Measurements from ENCODE around the gene MTA3. TPM values are rescaled to one million over a fixed set of nuclear protein-coding genes. Genes with fewer than 3 reads are reported as not detected.
"Not testable (repeated sequence)": the region's sequence is repeated elsewhere in the genome, so short reads cannot be mapped to it uniquely, and the experiment has no call there.

The MTA3 gene
- total RNA-seq, 1 experiment from 2014 or later, result 61.8 TPM

DNA sequence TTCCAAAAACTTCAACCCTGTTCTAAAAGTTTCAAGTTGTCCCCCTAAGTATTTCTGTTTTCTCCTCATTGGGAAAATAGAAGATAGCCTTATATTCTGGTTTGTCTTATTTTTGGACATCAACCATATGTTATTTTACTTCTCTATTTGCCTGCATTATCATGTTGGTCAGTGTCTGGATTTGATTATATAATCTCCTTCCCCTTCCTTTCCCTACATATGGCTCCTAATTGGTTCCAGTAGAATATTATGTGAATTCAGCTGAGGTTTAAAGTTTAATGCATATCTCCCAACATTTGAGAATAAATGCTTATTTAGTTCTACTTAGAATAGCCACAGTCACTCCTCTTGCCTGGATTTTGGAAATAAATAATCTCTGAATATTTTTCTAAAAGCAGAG, 128.6 kb downstream of the MTA3 start:
- Histone ChIP-seq H3K9me3 (replicated peaks) (no peaks in the 10 kb centered on the region), H3K36me3 (peaks cover 10% of the 10 kb centered on the region), H3K27ac (no peak overlapping the region), H3K4me1 (no peaks in the 10 kb centered on the region), H3K27me3 (no peaks in the 10 kb centered on the region), H3K4me3 (no peak overlapping the region)
- no peak for DNase-seq

GRCh38 chr2:42698940-42699339, 130.5 kb downstream of the MTA3 start:
- no peaks in the 10 kb centered on the region for H3K27me3 ChIP-seq
- no peaks in the 10 kb centered on the region for H3K9me3 ChIP-seq (replicated peaks)
- H3K36me3 ChIP-seq, result peaks cover 11% of the 10 kb centered on the region
- H3K27ac ChIP-seq, result no peak overlapping the region
- H3K4me1 ChIP-seq, result no peaks in the 10 kb centered on the region
- no peak overlapping the region for H3K4me3 ChIP-seq
- DNase-seq, result no peak

DNA sequence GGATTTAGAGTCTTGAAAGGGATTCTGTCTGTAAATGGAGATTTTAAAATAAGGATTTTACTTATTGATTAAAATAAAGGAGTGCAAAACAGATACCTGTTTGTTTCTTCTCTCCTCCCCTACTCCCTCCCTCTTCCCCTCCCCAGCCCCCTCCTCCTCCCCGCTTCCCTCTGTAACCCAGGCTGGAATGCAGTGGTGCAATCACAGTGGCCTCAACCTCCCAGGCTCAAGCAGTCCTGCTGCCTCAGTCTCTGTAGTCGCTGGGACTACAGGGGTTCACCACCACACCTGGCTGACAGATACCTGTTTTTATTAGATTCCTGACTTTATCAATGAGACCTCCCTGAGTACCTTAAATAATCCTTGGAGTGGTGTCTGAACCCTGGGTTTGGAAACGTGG, 138.4 kb downstream of the MTA3 start:
- no peak for DNase-seq
- H3K4me3 ChIP-seq, result no peak overlapping the region

DNA sequence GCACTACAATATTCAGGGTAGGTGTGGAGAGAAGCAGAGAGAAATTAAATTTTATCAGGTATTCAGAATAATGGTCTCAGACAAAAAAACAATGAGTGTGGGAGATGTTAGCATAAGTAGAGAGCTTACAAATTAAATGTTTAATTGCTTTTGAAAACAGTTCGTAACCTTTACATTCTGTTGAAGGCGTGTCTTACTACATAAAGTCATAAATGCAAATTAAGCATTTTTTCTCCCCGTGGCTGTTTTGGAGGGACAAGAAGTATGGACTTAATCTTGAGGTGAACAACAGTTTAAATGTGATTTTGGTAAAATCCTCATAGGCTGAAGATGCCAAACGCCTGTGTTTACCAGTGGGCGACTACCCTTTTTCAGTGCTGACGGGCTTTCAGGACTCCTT, 139.7 kb downstream of the MTA3 start:
- Histone ChIP-seq H3K36me3 (peaks cover 19% of the 10 kb centered on the region), H3K27me3 (no peaks in the 10 kb centered on the region), H3K9me3 (replicated peaks) (no peaks in the 10 kb centered on the region), H3K27ac (no peak overlapping the region), H3K4me1 (peaks cover 2% of the 10 kb centered on the region), H3K4me3 (no peak overlapping the region)
- DNase-seq, result no peak

More for the DNA sequence above, 138.4 kb downstream of the MTA3 start:
- Histone ChIP-seq H3K4me1 (no peaks in the 10 kb centered on the region), H3K36me3 (peaks cover 19% of the 10 kb centered on the region), H3K9me3 (replicated peaks) (no peaks in the 10 kb centered on the region), H3K27me3 (no peaks in the 10 kb centered on the region), H3K27ac (no peak overlapping the region)

- DNase-seq, result no peak
- peaks cover 19% of the 10 kb centered on the region for H3K4me1 ChIP-seq
Observed at GRCh38 chr2:42711896-42712295, 143.5 kb downstream of the MTA3 start.

DNA sequence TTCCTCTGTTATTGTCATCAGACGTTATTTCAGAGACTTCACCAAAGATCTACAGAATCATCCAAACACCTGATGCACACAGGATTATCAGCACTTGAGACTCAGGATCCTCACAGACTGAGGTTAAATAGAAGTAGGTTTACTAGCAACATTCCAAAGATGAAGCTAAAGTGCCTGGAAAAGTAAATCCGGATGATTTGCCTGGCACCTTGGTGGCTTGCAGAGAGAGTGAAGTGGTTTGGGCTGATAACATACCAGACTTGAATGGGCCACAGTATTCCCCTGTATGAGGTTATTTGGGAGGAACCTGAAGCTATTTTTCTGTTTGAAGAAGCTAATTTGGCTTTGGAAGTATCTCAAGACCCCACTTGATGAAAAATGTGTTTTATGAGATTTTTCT, 144.5 kb downstream of the MTA3 start:
- H3K36me3 ChIP-seq, result peaks cover 9% of the 10 kb centered on the region
- H3K9me3 ChIP-seq (replicated peaks), result no peaks in the 10 kb centered on the region
- peaks cover 19% of the 10 kb centered on the region for H3K4me1 ChIP-seq
- no peaks in the 10 kb centered on the region for H3K27me3 ChIP-seq
- DNase-seq, result peak in 1 of 2 experiments; percentile 13
- H3K27ac ChIP-seq, result peak overlapping the region; percentile 56; the same call in 1 of the 2 replicates
- no peak overlapping the region for H3K4me3 ChIP-seq

More at GRCh38 chr2:42711896-42712295, 143.5 kb downstream of the MTA3 start:
- Histone ChIP-seq H3K27ac (no peak overlapping the region), H3K9me3 (replicated peaks) (no peaks in the 10 kb centered on the region), H3K36me3 (peaks cover 9% of the 10 kb centered on the region), H3K4me3 (no peak overlapping the region), H3K27me3 (no peaks in the 10 kb centered on the region)

- no peaks in the 10 kb centered on the region for H3K9me3 ChIP-seq (replicated peaks)
- H3K36me3 ChIP-seq, result peaks cover 9% of the 10 kb centered on the region
- H3K27me3 ChIP-seq, result no peaks in the 10 kb centered on the region
- no peak overlapping the region for H3K4me3 ChIP-seq
- peaks cover 19% of the 10 kb centered on the region for H3K4me1 ChIP-seq
- peak; percentile 20 to 66 for DNase-seq
- H3K27ac ChIP-seq, result peak overlapping the region; percentile 56
Observed at GRCh38 chr2:42713920-42714319, 145.5 kb downstream of the MTA3 start.

GRCh38 chr2:42714686-42715085, 146.3 kb downstream of the MTA3 start:
- H3K36me3 ChIP-seq, result peaks cover 3% of the 10 kb centered on the region
- H3K4me3 ChIP-seq, result no peak overlapping the region
- H3K9me3 ChIP-seq (replicated peaks), result no peaks in the 10 kb centered on the region
- DNase-seq, result no peak
- H3K4me1 ChIP-seq, result peaks cover 19% of the 10 kb centered on the region
- no peaks in the 10 kb centered on the region for H3K27me3 ChIP-seq
- H3K27ac ChIP-seq, result peak overlapping the region; percentile 56; the same call in 1 of the 2 replicates

DNA sequence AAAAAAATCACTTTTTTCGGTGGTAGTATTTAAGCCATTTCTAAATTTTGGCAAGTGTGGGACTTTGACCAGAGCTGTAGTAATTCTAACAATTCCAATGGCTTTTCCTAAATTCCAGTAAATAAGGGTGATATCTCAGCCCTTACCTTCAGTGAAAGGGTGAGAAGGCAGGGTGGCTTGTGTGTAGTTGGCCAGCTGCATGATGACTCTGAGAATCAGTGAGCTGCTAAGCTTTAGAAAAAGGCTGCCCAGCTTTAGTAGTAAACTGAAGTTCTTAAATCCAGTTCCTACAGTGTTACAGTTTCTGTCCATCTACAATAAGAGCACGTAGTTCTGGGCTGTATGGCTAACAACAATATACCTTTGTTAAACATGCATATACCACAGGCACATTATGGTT, 153.5 kb downstream of the MTA3 start:
- Histone ChIP-seq H3K4me3 (no peak overlapping the region), H3K4me1 (no peaks in the 10 kb centered on the region), H3K36me3 (no peaks in the 10 kb centered on the region), H3K27me3 (no peaks in the 10 kb centered on the region), H3K9me3 (replicated peaks) (no peaks in the 10 kb centered on the region), H3K27ac (no peak overlapping the region)
- no peak for DNase-seq

- H3K27ac ChIP-seq, result no peak overlapping the region
- DNase-seq, result no peak
Observed at GRCh38 chr2:42722320-42723190, 154.1 kb downstream of the MTA3 start.

DNA sequence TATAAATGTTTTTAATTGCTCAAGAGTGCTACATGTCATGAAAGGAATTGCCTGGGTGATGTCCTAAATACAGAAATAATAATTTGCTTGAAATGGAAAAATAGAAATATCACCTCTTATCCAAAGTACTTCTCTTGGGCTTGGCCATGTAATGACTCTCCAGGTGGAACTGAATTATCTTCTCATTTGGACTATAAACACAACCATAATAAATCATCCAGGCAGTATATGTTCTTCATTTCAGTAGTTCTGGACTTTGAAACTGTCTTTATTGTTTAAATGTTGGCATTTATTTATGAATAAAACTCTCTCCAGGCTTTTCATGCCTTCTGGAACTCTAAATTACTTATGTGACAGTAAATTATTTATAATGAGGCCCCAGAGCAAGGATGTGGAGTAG, 155.0 kb downstream of the MTA3 start:
- Histone ChIP-seq H3K27ac (no peak overlapping the region), H3K9me3 (replicated peaks) (no peaks in the 10 kb centered on the region), H3K4me1 (no peaks in the 10 kb centered on the region), H3K36me3 (no peaks in the 10 kb centered on the region), H3K27me3 (no peaks in the 10 kb centered on the region), H3K4me3 (no peak overlapping the region)
- DNase-seq, result no peak

More at GRCh38 chr2:42722320-42723190, 154.1 kb downstream of the MTA3 start:
- Histone ChIP-seq H3K27me3 (no peaks in the 10 kb centered on the region), H3K36me3 (no peaks in the 10 kb centered on the region), H3K4me1 (no peaks in the 10 kb centered on the region), H3K9me3 (replicated peaks) (no peaks in the 10 kb centered on the region), H3K4me3 (no peak overlapping the region)

- DNase-seq, result no peak
- no peaks in the 10 kb centered on the region for H3K36me3 ChIP-seq
- no peak overlapping the region for H3K4me3 ChIP-seq
- no peaks in the 10 kb centered on the region for H3K9me3 ChIP-seq (replicated peaks)
- no peaks in the 10 kb centered on the region for H3K4me1 ChIP-seq
- H3K27me3 ChIP-seq, result no peaks in the 10 kb centered on the region
- H3K27ac ChIP-seq, result no peak overlapping the region
Observed at GRCh38 chr2:42724886-42725285, 156.5 kb downstream of the MTA3 start.

DNA sequence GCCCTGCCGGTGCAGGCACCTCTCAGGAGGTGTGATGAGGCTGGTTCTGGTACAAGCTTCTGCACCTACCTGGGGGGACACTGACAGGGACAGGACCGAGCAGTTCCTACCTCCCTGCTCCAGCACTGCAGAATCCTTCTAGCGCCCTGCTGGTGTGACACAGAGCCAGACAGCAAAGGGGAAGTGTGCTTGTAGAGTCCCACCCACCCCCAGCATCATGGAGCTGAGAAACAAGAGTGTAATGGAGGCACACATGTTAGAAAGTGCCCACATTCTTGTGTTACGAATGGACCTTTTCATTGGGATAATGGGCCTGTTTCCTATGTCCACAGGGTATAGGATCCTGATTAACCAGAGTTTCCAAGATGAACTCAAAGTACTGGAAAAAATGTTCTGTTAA, 157.2 kb downstream of the MTA3 start:
- no peak overlapping the region for H3K27ac ChIP-seq
- H3K4me1 ChIP-seq, result no peaks in the 10 kb centered on the region
- H3K27me3 ChIP-seq, result no peaks in the 10 kb centered on the region
- H3K9me3 ChIP-seq (replicated peaks), result 0 out of 2 replicates have a peak, but pooled peaks cover 3% of the 10 kb centered on the region
- DNase-seq, result no peak
- no peak overlapping the region for H3K4me3 ChIP-seq
- H3K36me3 ChIP-seq, result no peaks in the 10 kb centered on the region

GRCh38 chr2:42726680-42727079, 158.2 kb downstream of the MTA3 start:
- Histone ChIP-seq H3K27ac (no peak overlapping the region), H3K27me3 (no peaks in the 10 kb centered on the region), H3K9me3 (replicated peaks) (0 out of 2 replicates have a peak, but pooled peaks cover 3% of the 10 kb centered on the region), H3K4me1 (no peaks in the 10 kb centered on the region), H3K4me3 (no peak overlapping the region), H3K36me3 (no peaks in the 10 kb centered on the region)
- no peak for DNase-seq

- H3K4me3 ChIP-seq; H3K4me1 ChIP-seq; H3K36me3 ChIP-seq; H3K27ac ChIP-seq; H3K9me3 ChIP-seq (replicated peaks); H3K27me3 ChIP-seq; DNase-seq: not testable (repeated sequence)
Observed at GRCh38 chr2:42731316-42731715, 162.9 kb downstream of the MTA3 start.

DNA sequence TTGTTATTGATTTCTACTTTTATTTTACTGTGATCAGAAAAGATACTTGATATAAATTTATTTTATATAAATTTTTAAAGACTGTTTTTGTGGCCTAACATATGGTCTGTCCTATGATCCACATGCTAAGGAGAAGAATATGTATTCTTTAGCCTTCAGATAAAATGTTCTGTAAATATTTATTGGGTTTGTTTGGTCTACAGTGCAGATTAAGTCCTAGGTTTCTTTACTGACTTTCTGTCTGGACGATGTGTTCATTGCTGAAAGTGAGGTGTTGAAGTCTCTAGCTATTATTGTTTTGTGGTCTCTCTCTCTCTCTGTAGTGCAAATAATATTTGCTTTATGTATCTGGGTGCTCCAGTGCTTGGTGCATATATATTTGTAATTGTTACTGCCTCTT, 165.4 kb downstream of the MTA3 start:
- Histone ChIP-seq H3K27ac (no peak overlapping the region), H3K36me3 (no peaks in the 10 kb centered on the region), H3K4me3 (no peak overlapping the region), H3K27me3 (no peaks in the 10 kb centered on the region), H3K9me3 (replicated peaks) (peaks cover 3% of the 10 kb centered on the region; the same call in 1 of the 2 replicates), H3K4me1 (no peaks in the 10 kb centered on the region)
- no peak for DNase-seq
